ENCODE data around the gene KEAP1.

GRCh38 chr19:10514211-10515145, 11.3 kb upstream of the KEAP1 start:
- TF ChIP-seq CTCF (IDR thresholded peaks at IDR 0.05) (no peak), POLR2A (IDR thresholded peaks at IDR 0.05; ENCODE audit: low read depth) (no peak)
